HEK293 (cell line): ENCODE results near the gene GPT2.

Experiments used
- CTCF ChIA-PET: fragments of 350-600 bp; formaldehyde crosslinking; extraction: SDS; loops from one replicate; lab custom pipeline; 2021; ENCODE audit warnings: antibody characterized with exemption; lab: Yijun Ruan, JAX
- POLR2A ChIA-PET: fragments of 300-600 bp; formaldehyde crosslinking; extraction: SDS; loops from one replicate; lab custom pipeline; 2020; ENCODE audit warnings: antibody characterized with exemption, inconsistent platforms; lab: Yijun Ruan, JAX
- H3K27ac ChIP-seq: fragments of 200-500 bp; sonication (Bioruptor generic); 2 replicates; pipeline ENCODE4 v1.5.1; 2014; ENCODE audit warnings: low read depth, low read length, control low read depth, inconsistent platforms; ENCODE audit errors: extremely low read depth
- H3K36me3 ChIP-seq, 2 experiments: fragments of 200-500 bp in 1 of 2; sonication (Bioruptor generic) in 1 of 2; 1 replicate in 1 of 2; 2 replicates in 1 of 2; pipeline ENCODE4 v1.5.1; 2014 to 2017; ENCODE audit warnings: inconsistent platforms in 2 of 2, low read length in 2 of 2; ENCODE audit not compliant: control insufficient read depth in 2 of 2, insufficient read depth in 1 of 2
- H3K4me1 ChIP-seq: fragments of 200-500 bp; sonication (Bioruptor generic); 2 replicates; pipeline ENCODE4 v1.5.1; 2014; ENCODE audit warnings: mild to moderate bottlenecking, low read length, inconsistent platforms; ENCODE audit not compliant: control insufficient read depth, insufficient read depth
- H3K4me3 ChIP-seq: 2 replicates; pipeline ENCODE4 v1.5.1; 2011; ENCODE audit warnings: low read depth, mild to moderate bottlenecking, control low read depth, low read length, moderate library complexity
- H3K9me3 ChIP-seq: fragments of 200-500 bp; sonication (Bioruptor generic); 2 replicates; pipeline ENCODE4 v1.5.1; 2014; ENCODE audit warnings: low read depth, low read length, inconsistent platforms; ENCODE audit not compliant: control insufficient read depth, insufficient read depth
- PRDM6 ChIP-seq: fragments of 450-650 bp; formaldehyde crosslinking; IDR thresholded peaks from 2 replicates; pipeline ENCODE4 v1.5.1; 2017; ENCODE audit warnings: missing biosample characterization, missing genetic modification characterization
- SETDB1 ChIP-seq: IDR thresholded peaks from one replicate; pipeline ENCODE4 v1.6.1; 2017; ENCODE audit warnings: mild to moderate bottlenecking, low read length, moderate library complexity, mixed read lengths; ENCODE audit not compliant: insufficient read length
- WT1 ChIP-seq: fragments of 450-650 bp; formaldehyde crosslinking; IDR thresholded peaks from 2 replicates; pipeline ENCODE4 v1.5.1; 2016; ENCODE audit warnings: missing biosample characterization, missing genetic modification characterization
- ZBTB48 ChIP-seq: fragments of 450-650 bp; formaldehyde crosslinking; IDR thresholded peaks from 2 replicates; pipeline ENCODE4 v1.5.1; 2016; ENCODE audit warnings: missing biosample characterization, missing genetic modification characterization
- ZNF155 ChIP-seq: fragments of 450-650 bp; formaldehyde crosslinking; IDR thresholded peaks from 2 replicates; pipeline ENCODE4 v1.5.1; 2016; ENCODE audit warnings: missing biosample characterization, missing genetic modification characterization
- ZNF404 ChIP-seq: fragments of 450-650 bp; formaldehyde crosslinking; IDR thresholded peaks from 2 replicates; pipeline ENCODE4 v1.5.1; 2017; ENCODE audit warnings: missing biosample characterization, missing genetic modification characterization
- ZNF488 ChIP-seq: fragments of 450-650 bp; formaldehyde crosslinking; IDR thresholded peaks from 2 replicates; pipeline ENCODE4 v1.5.1; 2016; ENCODE audit warnings: missing biosample characterization, missing genetic modification characterization
- ZNF549 ChIP-seq: fragments of 450-650 bp; IDR thresholded peaks from 2 replicates; pipeline ENCODE4 v1.5.1; 2018; ENCODE audit warnings: missing biosample characterization, missing genetic modification characterization, mild to moderate bottlenecking, inconsistent platforms, moderate library complexity
- ZNF660 ChIP-seq: fragments of 450-650 bp; IDR thresholded peaks from 2 replicates; pipeline ENCODE4 v1.5.1; 2018; ENCODE audit warnings: missing biosample characterization, mild to moderate bottlenecking, missing genetic modification characterization
- ZNF704 ChIP-seq: fragments of 450-650 bp; formaldehyde crosslinking; IDR thresholded peaks from 2 replicates; pipeline ENCODE4 v1.5.1; 2016; ENCODE audit warnings: missing biosample characterization, missing genetic modification characterization
- ZNF843 ChIP-seq: fragments of 450-650 bp; formaldehyde crosslinking; IDR thresholded peaks from 2 replicates; pipeline ENCODE4 v1.5.1; 2016; ENCODE audit warnings: missing biosample characterization, missing genetic modification characterization
- ZSCAN16 ChIP-seq: fragments of 450-650 bp; formaldehyde crosslinking; IDR thresholded peaks from 2 replicates; pipeline ENCODE4 v1.5.1; 2016; ENCODE audit warnings: missing biosample characterization, missing genetic modification characterization
- TF ChIP-seq, protein P1 (sequence below): fragments of 450-650 bp; formaldehyde crosslinking; IDR thresholded peaks from 2 replicates; pipeline ENCODE4 v1.5.1; 2016; ENCODE audit warnings: missing biosample characterization, missing genetic modification characterization
- TF ChIP-seq, protein P2 (sequence below): fragments of 450-650 bp; formaldehyde crosslinking; IDR thresholded peaks from 2 replicates; pipeline ENCODE4 v1.5.1; 2017; ENCODE audit warnings: missing biosample characterization, mild to moderate bottlenecking, missing genetic modification characterization, moderate library complexity
- TF ChIP-seq, protein P3 (sequence below): fragments of 450-650 bp; formaldehyde crosslinking; IDR thresholded peaks from 2 replicates; pipeline ENCODE4 v1.5.1; 2016; ENCODE audit warnings: missing biosample characterization, missing genetic modification characterization

The GPT2 gene

GRCh38 chr16:46886764-46887523 is 2.8 kb downstream of the GPT2 start:
- Histone ChIP-seq H3K4me1 (peaks cover 6% of the 10 kb centered on the region; the same call in 1 of the 2 replicates), H3K27ac (no peak overlapping the region), H3K4me3 (no peak overlapping the region)
- TF ChIP-seq SETDB1 (no peak), WT1 (tag by site-specific recombination) (no peak), ZNF549 (tag by site-specific recombination) (no peak), ZNF155 (no peak), ZNF704 (tag by site-specific recombination) (no peak), ZNF404 (tag by site-specific recombination) (no peak), ZNF660 (tag by site-specific recombination) (no peak), PRDM6 (tag by site-specific recombination) (no peak)
- TF ChIP-seq, protein P1, sequence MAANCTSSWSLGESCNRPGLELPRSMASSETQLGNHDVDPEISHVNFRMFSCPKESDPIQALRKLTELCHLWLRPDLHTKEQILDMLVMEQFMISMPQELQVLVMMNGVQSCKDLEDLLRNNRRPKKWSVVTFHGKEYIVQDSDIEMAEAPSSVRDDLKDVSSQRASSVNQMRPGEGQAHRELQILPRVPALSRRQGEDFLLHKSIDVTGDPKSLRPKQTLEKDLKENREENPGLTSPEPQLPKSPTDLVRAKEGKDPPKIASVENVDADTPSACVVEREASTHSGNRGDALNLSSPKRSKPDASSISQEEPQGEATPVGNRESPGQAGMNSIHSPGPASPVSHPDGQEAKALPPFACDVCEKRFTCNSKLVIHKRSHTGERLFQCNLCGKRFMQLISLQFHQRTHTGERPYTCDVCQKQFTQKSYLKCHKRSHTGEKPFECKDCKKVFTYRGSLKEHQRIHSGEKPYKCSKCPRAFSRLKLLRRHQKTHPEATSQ = no peak
- TF ChIP-seq, protein P2, sequence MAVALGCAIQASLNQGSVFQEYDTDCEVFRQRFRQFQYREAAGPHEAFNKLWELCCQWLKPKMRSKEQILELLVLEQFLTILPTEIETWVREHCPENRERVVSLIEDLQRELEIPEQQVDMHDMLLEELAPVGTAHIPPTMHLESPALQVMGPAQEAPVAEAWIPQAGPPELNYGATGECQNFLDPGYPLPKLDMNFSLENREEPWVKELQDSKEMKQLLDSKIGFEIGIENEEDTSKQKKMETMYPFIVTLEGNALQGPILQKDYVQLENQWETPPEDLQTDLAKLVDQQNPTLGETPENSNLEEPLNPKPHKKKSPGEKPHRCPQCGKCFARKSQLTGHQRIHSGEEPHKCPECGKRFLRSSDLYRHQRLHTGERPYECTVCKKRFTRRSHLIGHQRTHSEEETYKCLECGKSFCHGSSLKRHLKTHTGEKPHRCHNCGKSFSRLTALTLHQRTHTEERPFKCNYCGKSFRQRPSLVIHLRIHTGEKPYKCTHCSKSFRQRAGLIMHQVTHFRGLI = no peak
- TF ChIP-seq, protein P3, sequence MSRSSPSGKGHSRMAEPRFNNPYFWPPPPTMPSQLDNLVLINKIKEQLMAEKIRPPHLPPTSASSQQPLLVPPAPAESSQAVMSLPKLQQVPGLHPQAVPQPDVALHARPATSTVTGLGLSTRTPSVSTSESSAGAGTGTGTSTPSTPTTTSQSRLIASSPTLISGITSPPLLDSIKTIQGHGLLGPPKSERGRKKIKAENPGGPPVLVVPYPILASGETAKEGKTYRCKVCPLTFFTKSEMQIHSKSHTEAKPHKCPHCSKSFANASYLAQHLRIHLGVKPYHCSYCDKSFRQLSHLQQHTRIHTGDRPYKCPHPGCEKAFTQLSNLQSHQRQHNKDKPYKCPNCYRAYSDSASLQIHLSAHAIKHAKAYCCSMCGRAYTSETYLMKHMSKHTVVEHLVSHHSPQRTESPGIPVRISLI (tag by site-specific recombination) = no peak
- TF ChIP-seq, all 188 proteins: peak for 0
- CTCF ChIA-PET = interaction anchor here (0.7 to 1.0 kb wide), 3 partner anchors 22 to 195 kb away, joined by 3 read pairs; no protein-coding TSS in a partner anchor
- POLR2A ChIA-PET = no interaction called here
- Histone ChIP-seq H3K36me3 (peaks cover 0 to 28% of the 10 kb centered on the region in 2 experiments; a peak in 2 of 3 replicates), H3K9me3 (no peaks in the 10 kb centered on the region)

GRCh38 chr16:46887524-46887854 is 3.3 kb downstream of the GPT2 start:
- Histone ChIP-seq H3K4me1 (peaks cover 6% of the 10 kb centered on the region; the same call in 1 of the 2 replicates), H3K27ac (no peak overlapping the region), H3K36me3 (peaks cover 0 to 28% of the 10 kb centered on the region in 2 experiments; a peak in 2 of 3 replicates), H3K9me3 (no peaks in the 10 kb centered on the region), H3K4me3 (no peak overlapping the region)
- CTCF ChIA-PET = interaction anchor here (1.0 kb wide), 1 partner anchor 21 kb away, joined by 3 read pairs; no protein-coding TSS in a partner anchor
- no peak for TF ChIP-seq ZNF843 (tag by site-specific recombination)
- TF ChIP-seq ZBTB48 (tag by site-specific recombination) = no peak
- TF ChIP-seq ZNF488 (tag by site-specific recombination) = no peak
- TF ChIP-seq ZSCAN16 (tag by site-specific recombination) = peak; percentile 88
- POLR2A ChIA-PET = no interaction called here
